Measurements from ENCODE around the gene IFI6. TPM values are rescaled to one million over a fixed set of nuclear protein-coding genes. Genes with fewer than 3 reads are reported as not detected.
"Not testable (repeated sequence)": the region's sequence is repeated elsewhere in the genome, so short reads cannot be mapped to it uniquely, and the experiment has no call there.

The IFI6 gene
- total and polyA plus RNA-seq, 11 donors, result 18.3 to 140 (median 61.9) TPM

- DNase-seq, result peak in 1 of 5 donors; percentile 70
- no peaks in the 10 kb centered on the region for H3K27me3 ChIP-seq
- no peaks in the 10 kb centered on the region for H3K9me3 ChIP-seq
- H3K27ac ChIP-seq, result peak overlapping the region in 9 of 12 donors; percentile 5 to 71 (median 50)
- TF ChIP-seq CTCF (IDR thresholded peaks at IDR 0.05) (no peak), POLR2A (IDR thresholded peaks at IDR 0.05) (no peak)
- H3K4me1 ChIP-seq, result peaks cover 0 to 51% (median 29%) of the 10 kb centered on the region in 12 donors
- 63 to 81% (median 74%) methylated on average over 8 of the region's 8 CpGs for WGBS, 4 donors
- peak in 3 of 4 donors; percentile 19 to 55 (median 32) for ATAC-seq
- no peaks in the 10 kb centered on the region for H3K36me3 ChIP-seq
- H3K4me3 ChIP-seq, result no peak overlapping the region
- intact Hi-C loops (cut with DNase I), result loop anchor here in 2 of 10 donors (5.0 kb wide), 1 partner anchor 34 kb away; no protein-coding TSS in a partner anchor
These were observed 25.3 kb downstream of the IFI6 start for GRCh38 chr1:27646676-27647075.

DNA sequence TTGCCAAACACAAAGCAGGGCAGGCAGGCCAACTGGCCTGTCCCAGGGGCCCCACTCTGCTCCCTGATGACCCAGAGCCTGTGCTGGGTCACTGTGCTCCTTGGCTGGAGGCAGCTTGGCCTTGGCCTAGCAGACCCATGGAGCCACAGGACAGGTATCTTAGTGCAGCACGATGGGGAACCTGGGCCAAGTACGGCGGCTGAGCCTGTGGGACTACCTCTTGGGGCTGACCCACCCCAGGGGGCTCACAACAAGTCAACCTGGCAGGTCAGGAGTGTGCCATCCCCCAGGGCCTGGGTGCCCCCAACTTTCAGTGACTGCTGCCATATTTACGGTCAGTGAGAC is 26.9 kb downstream of the IFI6 start:
- H3K27me3 ChIP-seq, result no peaks in the 10 kb centered on the region
- peaks cover 0 to 40% (median 18%) of the 10 kb centered on the region in 12 donors for H3K4me1 ChIP-seq
- no peak overlapping the region for H3K4me3 ChIP-seq
- no peaks in the 10 kb centered on the region for H3K9me3 ChIP-seq
- 96 to 100% (median 98%) methylated on average over 3 to 4 of the region's 4 CpGs for WGBS, 4 donors
- no peak for TF ChIP-seq POLR2A (IDR thresholded peaks at IDR 0.05)
- no peak for TF ChIP-seq CTCF (IDR thresholded peaks at IDR 0.05)
- no peaks in the 10 kb centered on the region for H3K36me3 ChIP-seq
- no peak overlapping the region for H3K27ac ChIP-seq
- peak in 2 of 5 donors; percentile 26 to 50 for DNase-seq
- intact Hi-C loops (cut with DNase I), result loop anchor here in 4 of 10 donors (2.0 to 5.0 kb wide), 2 partner anchors 18 to 33 kb away; no protein-coding TSS in a partner anchor
- no peak for ATAC-seq

- no peak overlapping the region for H3K27ac ChIP-seq
- 64 to 90% (median 87%) methylated on average over 5 of the region's 5 CpGs for WGBS, 4 donors
- ATAC-seq (no peak), DNase-seq (no peak)
- H3K9me3 ChIP-seq, result no peaks in the 10 kb centered on the region
- TF ChIP-seq CTCF (IDR thresholded peaks at IDR 0.05) (no peak), POLR2A (IDR thresholded peaks at IDR 0.05) (no peak)
- peaks cover 0 to 38% (median 16%) of the 10 kb centered on the region in 12 donors for H3K4me1 ChIP-seq
- intact Hi-C loops (cut with DNase I), result loop anchor here in 5 of 10 donors (1.0 to 5.0 kb wide), 3 partner anchors 18 to 32 kb away; no protein-coding TSS in a partner anchor
- no peaks in the 10 kb centered on the region for H3K36me3 ChIP-seq
- no peaks in the 10 kb centered on the region for H3K27me3 ChIP-seq
- H3K4me3 ChIP-seq, result no peak overlapping the region
These were observed 27.5 kb downstream of the IFI6 start for GRCh38 chr1:27644369-27645070.

- intact Hi-C loops (cut with DNase I), result loop anchor here in 3 of 10 donors (1.0 to 2.0 kb wide), 2 partner anchors 19 to 20 kb away; no protein-coding TSS in a partner anchor
- H3K9me3 ChIP-seq, result no peaks in the 10 kb centered on the region
- no peaks in the 10 kb centered on the region for H3K36me3 ChIP-seq
- H3K4me1 ChIP-seq, result peaks cover 0 to 34% (median 11%) of the 10 kb centered on the region in 12 donors
- H3K27ac ChIP-seq, result no peak overlapping the region
- DNase-seq (peak in 3 of 5 donors; percentile 64 to 73 (median 71)), ATAC-seq (peak in 3 of 4 donors; percentile 65 to 77 (median 73))
- no peaks in the 10 kb centered on the region for H3K27me3 ChIP-seq
- no peak overlapping the region for H3K4me3 ChIP-seq
- TF ChIP-seq CTCF (IDR thresholded peaks at IDR 0.05), result peak; percentile 71 to 85 (median 77)
- no peak for TF ChIP-seq POLR2A (IDR thresholded peaks at IDR 0.05)
- 35 to 46% (median 36%) methylated on average over 12 to 13 of the region's 13 CpGs for WGBS, 4 donors
These were observed 28.2 kb downstream of the IFI6 start for GRCh38 chr1:27643600-27644368.

- ATAC-seq; H3K27me3 ChIP-seq; H3K27ac ChIP-seq; intact Hi-C loops (cut with DNase I); DNase-seq; H3K9me3 ChIP-seq; H3K36me3 ChIP-seq; H3K4me3 ChIP-seq: not testable (repeated sequence)
- peaks cover 0 to 28% (median 0%) of the 10 kb centered on the region in 12 donors for H3K4me1 ChIP-seq
- WGBS, 4 donors, result 90 to 95% (median 92%) methylated on average over 9 of the region's 9 CpGs
These were observed 31.5 kb downstream of the IFI6 start for GRCh38 chr1:27640514-27640913.
